ENCODE data around the gene B3GAT3.

DNA sequence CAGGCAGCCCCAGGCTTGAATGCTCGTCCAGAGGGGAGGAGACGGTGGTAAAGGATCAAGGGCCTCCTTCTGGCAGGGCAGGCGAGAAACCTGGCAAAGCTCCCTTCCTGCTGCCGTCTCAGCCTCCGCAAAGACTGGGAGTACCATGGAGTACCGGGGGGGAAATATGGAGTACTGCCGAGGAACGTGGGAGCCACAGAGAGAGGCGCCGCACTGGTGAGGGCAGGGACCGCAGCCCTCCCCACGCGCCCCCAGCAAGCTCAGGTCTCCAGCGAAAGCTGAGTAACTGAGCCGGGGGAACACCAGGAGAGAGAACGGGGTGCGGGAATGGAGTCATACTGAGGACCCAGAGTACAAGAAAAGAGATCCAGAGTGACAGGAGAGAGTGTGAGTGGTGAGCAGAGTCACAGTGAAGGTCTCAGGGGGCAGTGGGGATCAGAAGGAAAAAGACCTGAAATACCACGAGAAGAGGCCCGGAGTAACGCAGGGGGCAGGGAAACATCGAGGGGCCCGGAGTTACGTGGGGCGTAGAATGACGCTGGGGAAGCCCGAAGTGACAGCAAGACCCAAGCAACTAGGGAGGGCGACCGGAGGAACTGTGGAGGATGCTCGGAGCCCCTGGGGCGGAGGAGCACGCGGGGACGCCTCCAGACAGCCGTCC is 10.0 kb downstream of the B3GAT3 start:
- TF ChIP-seq, protein P1, sequence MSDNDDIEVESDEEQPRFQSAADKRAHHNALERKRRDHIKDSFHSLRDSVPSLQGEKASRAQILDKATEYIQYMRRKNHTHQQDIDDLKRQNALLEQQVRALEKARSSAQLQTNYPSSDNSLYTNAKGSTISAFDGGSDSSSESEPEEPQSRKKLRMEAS (IDR thresholded peaks at IDR 0.05) = peak; percentile 17; the same call in 1 of the 2 replicates
- no peak for TF ChIP-seq EGR1 (IDR thresholded peaks at IDR 0.05)
